Measurements from ENCODE around the gene OPN4.

Gene OPN4

GRCh38 chr10:86699541-86699940, 45.2 kb downstream of the OPN4 start:
- no peak for DNase-seq (ENCODE audit: low read depth in 2 of 2)

- no peak for DNase-seq (ENCODE audit: low read depth in 2 of 2)
Observed at GRCh38 chr10:86699991-86700840, 45.9 kb downstream of the OPN4 start.

GRCh38 chr10:86700851-86701617, 46.7 kb downstream of the OPN4 start:
- no peak for DNase-seq (ENCODE audit: low read depth in 2 of 2)

GRCh38 chr10:86703176-86703575, 48.8 kb downstream of the OPN4 start:
- DNase-seq (ENCODE audit: low read depth in 2 of 2) = no peak

- DNase-seq (ENCODE audit: low read depth in 2 of 2) = no peak
Observed at GRCh38 chr10:86705139-86705538, 50.8 kb downstream of the OPN4 start.

- no peak for DNase-seq (ENCODE audit: low read depth in 2 of 2)
Observed at GRCh38 chr10:86705905-86706304, 51.6 kb downstream of the OPN4 start.

- DNase-seq (ENCODE audit: low read depth in 2 of 2) = no peak
Observed at GRCh38 chr10:86706401-86706841, 52.1 kb downstream of the OPN4 start.

- no peak for DNase-seq (ENCODE audit: low read depth in 2 of 2)
Observed at GRCh38 chr10:86706977-86707376, 52.6 kb downstream of the OPN4 start.

- DNase-seq (ENCODE audit: low read depth in 2 of 2) = no peak
Observed at GRCh38 chr10:86707505-86707904, 53.2 kb downstream of the OPN4 start.

GRCh38 chr10:86708068-86708782, 53.9 kb downstream of the OPN4 start:
- DNase-seq (ENCODE audit: low read depth in 2 of 2) = no peak

GRCh38 chr10:86708783-86709380, 54.5 kb downstream of the OPN4 start:
- no peak for DNase-seq (ENCODE audit: low read depth in 2 of 2)

GRCh38 chr10:86709396-86710185, 55.2 kb downstream of the OPN4 start:
- DNase-seq (ENCODE audit: low read depth in 2 of 2) = no peak

- peak; percentile 72 to 75 for DNase-seq (ENCODE audit: low read depth in 2 of 2)
Observed at GRCh38 chr10:86710987-86711512, 56.7 kb downstream of the OPN4 start.

- DNase-seq (ENCODE audit: low read depth in 2 of 2) = peak; percentile 28 to 33
Observed at GRCh38 chr10:86711513-86712316, 57.4 kb downstream of the OPN4 start.

- peak in 1 of 2 donors; percentile 1 for DNase-seq (ENCODE audit: low read depth in 2 of 2)
Observed at GRCh38 chr10:86712317-86712707, 58.0 kb downstream of the OPN4 start.

GRCh38 chr10:86715156-86715795, 60.9 kb downstream of the OPN4 start:
- DNase-seq (ENCODE audit: low read depth in 2 of 2) = no peak

GRCh38 chr10:86715836-86716235, 61.5 kb downstream of the OPN4 start:
- DNase-seq (ENCODE audit: low read depth in 2 of 2) = no peak

Measured in activated CD4-positive, alpha-beta T cell treated with anti-CD3 and anti-CD28 coated beads for 24 hours (primary cell).